Measurements from ENCODE around the gene SEC61A1.

SEC61A1 gene

GRCh38 chr3:128060473-128061381, 8.5 kb downstream of the SEC61A1 start:
- DNase-seq (ENCODE audit: low read depth, low spot score) = no peak

DNA sequence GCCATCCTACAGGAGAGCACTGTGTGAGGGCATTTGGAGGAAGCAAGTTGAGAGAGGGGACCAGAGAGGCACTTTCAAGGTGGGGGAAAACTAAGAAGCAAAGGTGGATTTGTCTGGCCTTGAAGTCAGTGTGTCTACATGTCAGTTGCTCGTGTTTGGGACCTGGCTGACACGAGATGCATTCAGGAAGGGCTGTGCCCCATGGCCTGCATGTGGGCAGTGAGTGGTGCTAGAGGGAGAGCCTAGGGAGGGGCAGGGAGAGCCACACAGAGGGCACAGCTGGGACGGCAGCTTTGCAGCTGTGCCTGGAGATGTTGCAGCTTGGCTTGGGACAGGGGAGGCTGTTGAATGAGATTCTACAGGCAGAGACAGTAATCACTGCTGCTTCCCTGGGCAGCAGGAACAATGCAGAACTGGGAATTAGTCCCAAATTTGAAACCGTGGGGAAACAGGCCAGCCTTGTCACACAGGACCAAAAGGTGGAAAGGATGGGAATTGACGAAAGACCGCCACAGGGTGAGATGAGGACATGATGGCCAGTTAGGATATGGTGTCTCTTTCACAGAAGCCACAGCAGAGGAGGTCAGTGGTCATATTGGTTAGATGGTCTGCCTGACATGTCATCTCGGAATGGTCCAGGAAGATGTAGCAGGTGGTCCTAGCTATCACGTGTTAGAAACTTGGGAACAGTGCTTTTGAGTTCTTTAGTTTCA, 10.0 kb downstream of the SEC61A1 start:
- no peak for DNase-seq (ENCODE audit: low read depth, low spot score)

- no peak for DNase-seq (ENCODE audit: low read depth, low spot score)
These were observed 11.6 kb downstream of the SEC61A1 start for GRCh38 chr3:128063865-128064264.

DNA sequence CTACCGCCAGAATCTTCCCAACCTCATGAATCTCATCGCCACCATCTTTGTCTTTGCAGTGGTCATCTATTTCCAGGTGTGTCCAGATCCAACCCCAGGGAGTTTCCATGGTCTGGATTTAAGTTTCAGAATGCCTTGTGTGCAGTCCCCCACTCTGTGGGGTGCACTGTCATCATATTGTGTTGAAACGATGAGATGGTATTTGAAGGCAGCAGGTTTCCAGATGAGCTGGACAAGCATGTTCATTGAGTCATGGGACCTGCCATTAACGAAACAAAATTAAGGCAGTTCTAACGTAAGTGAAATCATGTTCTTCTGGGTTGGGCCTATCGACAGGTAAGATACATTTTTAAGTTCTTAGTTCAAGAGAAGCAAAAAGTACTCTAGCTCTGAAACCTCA, 12.7 kb downstream of the SEC61A1 start:
- DNase-seq (ENCODE audit: low read depth, low spot score) = no peak

DNA sequence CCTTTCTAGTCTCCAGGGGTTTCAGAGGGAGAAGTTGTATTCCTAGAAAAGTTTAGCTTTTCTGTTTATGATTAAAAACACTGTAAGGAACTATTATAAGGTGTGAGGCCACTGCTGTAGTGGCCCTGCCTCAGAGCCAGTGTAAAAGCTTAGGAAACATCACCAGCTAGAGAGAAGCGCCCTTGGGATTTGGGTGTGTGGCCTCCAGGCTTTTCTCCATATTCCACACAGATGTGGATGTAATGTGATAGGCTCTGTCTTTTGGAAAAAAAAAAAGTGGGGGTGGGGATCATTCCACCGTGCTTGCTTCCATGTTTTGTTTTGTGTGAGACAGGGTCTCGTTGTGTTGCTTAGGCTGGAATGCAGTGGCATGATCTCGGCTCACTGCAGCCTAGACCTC, 13.9 kb downstream of the SEC61A1 start:
- DNase-seq (ENCODE audit: low read depth, low spot score) = no peak

GRCh38 chr3:128066676-128067075, 14.4 kb downstream of the SEC61A1 start:
- no peak for DNase-seq (ENCODE audit: low read depth, low spot score)

GRCh38 chr3:128067489-128067888, 15.3 kb downstream of the SEC61A1 start:
- DNase-seq (ENCODE audit: low read depth, low spot score) = no peak

GRCh38 chr3:128068156-128068620, 16.0 kb downstream of the SEC61A1 start:
- DNase-seq (ENCODE audit: low read depth, low spot score) = no peak

GRCh38 chr3:128069271-128069670, 17.0 kb downstream of the SEC61A1 start:
- no peak for DNase-seq (ENCODE audit: low read depth, low spot score)

- DNase-seq (ENCODE audit: low read depth, low spot score) = no peak
These were observed 18.8 kb downstream of the SEC61A1 start for GRCh38 chr3:128070898-128071591.

- no peak for DNase-seq (ENCODE audit: low read depth, low spot score)
These were observed 19.7 kb downstream of the SEC61A1 start for GRCh38 chr3:128071771-128072453.

DNA sequence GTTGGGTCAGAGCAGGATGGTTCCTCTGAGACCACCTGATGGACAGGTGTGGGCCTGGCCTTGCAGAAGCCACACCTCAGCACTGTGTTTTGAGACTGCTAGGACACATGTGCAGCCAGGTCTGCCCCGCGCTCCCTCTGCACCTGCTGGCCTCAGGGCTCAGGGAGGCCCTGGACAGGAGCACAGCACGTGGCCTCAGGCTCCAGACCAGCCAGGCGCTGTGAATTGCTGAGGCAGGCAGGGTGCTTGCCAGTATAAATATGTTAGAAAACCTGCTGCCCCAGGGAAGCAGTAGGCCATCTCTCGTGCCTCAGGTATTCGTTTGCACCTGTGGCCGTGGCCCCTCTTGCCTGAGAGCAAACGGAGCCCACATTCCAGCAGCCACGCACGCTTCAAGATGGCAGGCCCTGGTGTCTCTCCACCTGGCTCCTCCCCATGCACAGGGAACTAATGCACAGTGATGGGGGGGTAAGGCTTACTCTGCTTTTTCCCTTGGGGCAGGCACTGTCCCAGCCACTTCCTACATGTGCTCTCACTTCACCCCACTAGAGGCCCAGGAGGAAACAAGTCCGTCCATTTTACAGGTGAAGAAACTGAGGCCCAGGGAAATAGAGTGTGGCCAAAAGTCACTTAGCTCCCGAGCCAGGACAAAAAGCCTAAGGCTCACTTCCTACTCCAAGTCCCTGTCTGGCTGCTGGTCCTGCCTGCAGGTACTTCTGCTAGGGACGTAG, 20.4 kb downstream of the SEC61A1 start:
- no peak for DNase-seq (ENCODE audit: low read depth, low spot score)

- DNase-seq (ENCODE audit: low read depth, low spot score) = no peak
These were observed 21.0 kb downstream of the SEC61A1 start for GRCh38 chr3:128073185-128073725.

DNA sequence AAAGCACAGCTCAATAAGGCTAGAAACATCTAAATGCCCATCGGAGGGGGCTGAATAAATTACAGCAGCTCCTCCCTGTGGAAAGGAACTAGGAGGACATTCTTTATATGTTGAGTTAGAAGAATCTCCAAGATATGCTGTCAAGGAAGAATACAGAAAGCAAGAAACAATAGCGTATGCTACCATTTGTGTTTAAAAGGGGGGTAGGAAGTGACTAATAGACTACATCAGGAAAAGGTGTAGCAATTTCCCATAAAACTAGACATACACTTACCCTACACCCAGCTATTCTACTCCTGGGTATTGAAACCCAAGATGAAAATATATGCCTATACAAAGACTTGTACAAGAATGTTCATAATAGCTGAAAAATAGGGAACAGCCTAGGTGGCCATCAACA, 21.6 kb downstream of the SEC61A1 start:
- DNase-seq (ENCODE audit: low read depth, low spot score) = no peak

DNA sequence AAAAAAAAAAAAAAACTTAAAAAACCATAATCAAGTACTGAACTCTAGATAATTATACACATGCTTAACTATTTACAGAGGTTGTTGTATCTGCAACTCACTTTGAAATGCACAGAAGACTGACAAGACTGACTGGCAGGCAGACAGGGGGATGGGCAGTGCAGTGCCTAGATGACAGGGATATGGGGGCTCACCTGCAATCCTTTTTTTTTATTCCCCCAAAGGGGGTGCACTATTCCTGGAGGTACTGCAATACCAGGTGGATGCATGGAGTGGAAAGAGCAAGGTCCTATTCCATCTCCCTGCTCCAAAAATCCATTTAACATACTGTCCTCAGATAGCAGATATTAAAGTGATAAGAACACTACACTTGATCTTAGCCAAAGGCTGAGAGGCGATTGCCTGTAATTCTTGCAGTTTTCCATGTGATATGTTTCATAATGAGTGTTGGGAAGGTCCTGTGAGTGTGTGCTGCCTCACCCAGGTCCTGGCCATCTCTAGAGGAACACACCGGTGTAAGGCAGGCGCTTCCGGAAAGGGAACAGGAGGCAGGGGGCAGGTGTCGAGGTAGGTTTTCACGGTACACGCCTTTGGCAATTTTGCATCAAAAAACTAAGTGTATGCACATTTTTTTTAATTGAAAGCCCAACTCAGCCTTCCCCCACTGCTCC, 22.7 kb downstream of the SEC61A1 start:
- no peak for DNase-seq (ENCODE audit: low read depth, low spot score)

DNA sequence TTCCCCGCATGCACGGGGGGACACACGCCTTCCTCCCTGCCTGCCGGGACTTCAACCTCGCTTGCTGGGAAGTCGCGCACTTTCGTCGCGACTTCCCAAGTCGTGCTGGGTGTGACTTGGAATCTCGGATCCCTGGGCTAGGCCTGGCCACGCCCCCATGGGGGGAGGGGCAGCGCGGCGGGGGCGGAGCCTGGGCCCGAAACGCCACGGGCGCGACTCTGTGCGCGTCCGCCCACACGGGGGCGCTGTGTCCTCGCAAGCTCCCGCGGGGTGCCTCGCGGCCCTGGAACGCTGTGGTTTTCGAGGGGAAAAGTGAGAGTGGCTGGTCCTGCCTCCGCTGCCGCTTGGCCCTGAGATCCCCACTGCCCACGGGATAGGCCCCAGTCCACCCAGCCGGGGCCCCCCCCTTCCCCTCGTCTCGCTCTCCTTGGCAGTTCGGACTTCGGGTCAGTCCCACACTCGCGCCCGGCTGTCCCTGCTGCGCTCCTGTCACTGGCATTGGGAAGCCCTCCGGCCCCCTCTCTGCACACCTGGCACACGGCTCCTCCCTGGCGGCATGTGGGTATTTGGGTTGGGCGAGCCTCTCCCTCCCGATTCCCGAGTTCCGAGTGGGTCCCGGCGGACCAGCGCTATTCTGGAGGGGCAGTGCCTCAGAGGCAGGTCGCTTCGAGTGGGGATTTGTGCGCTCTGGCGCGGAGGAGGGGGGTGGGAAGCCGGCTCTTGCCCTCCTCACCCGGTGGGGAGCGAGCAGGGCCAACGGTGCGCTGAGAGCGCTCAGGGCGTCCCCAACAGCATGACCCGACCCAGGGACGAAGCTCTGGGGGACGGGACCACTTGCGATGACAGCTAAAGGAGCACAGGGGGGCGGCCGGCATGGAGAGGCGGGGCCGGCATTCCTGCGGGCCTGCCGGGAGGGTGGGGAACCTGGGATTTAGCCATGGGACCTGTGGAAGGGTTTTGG, 23.6 kb downstream of the SEC61A1 start:
- DNase-seq (ENCODE audit: low read depth, low spot score) = peak; percentile 61

DNA sequence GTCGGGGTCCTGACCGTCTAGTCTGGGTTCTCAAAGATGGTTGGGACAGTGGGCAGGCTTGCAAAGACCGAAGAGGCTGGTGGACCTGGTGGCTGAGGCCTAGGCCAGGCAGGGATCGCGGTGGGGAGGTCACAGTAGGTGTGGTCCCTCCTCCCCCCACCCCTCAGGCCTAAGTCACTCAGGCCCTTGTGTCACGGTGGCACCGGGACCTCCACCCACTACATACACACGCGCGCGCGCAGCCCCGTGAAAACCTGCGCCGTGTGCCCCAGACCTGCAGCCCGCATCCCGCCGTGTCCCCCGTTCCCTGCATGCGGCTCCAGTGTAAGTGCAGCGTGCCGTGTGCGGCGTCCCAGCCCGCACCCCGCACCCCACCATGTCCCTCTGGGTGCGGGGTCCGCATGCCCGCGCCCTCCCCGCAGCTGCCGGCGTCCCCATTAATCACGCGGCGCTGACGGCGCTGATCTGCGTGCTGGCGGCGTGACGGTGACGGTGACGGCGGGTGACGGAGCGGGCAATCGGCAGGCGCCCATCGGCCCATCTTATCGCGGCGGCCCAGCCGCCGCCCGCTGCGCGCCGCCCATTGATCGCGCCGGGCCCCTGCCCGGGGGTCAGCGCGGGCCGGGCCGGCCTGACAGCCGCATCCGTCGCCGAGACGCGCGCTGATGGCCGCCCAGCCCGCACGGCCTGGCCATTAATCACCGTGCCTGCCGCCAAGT, 24.4 kb downstream of the SEC61A1 start:
- DNase-seq (ENCODE audit: low read depth, low spot score) = no peak

DNA sequence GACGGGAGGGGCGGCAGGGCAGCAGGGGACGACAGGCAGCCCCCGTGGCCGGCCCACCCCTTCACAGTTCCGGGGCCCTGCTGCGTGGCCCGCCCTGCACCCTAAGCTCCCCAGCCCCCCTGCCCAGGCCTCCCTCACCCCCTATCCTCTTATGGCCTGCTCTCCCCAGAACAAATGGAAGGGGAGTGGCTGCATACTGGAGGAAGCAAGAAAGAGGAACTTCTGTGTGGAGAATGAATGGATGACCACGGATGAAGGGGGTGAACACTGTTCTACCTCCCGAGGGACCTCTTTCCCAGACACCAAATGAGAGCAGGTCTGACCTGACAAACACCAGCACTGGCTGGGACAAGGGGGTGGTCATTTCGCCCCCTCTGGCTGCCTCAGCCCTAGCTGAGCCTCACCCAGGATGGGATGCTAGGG, 25.0 kb downstream of the SEC61A1 start:
- no peak for DNase-seq (ENCODE audit: low read depth, low spot score)

Measured in activated naive CD8-positive, alpha-beta T cell treated with anti-CD3 and anti-CD28 coated beads, Interleukin-2, amount 50 U/mL, for 16 hours (primary cell).